Neuron (in vitro differentiated cells): Measurements from ENCODE around the gene TTC38.

Experiments used
- H2AFZ ChIP-seq: one replicate; pipeline ENCODE4 v1.6.1; 2013; ENCODE audit warnings: low read depth, mild to moderate bottlenecking, inconsistent platforms, low read length, moderate library complexity
- H3K27me3 ChIP-seq: one replicate; pipeline ENCODE4 v1.6.1; 2013; ENCODE audit warnings: low read length; ENCODE audit not compliant: insufficient read depth
- H3K36me3 ChIP-seq: one replicate; pipeline ENCODE4 v1.6.1; 2013; ENCODE audit warnings: low read length; ENCODE audit not compliant: insufficient read depth
- H3K4me1 ChIP-seq: one replicate; pipeline ENCODE4 v1.6.1; 2013; ENCODE audit warnings: low read length; ENCODE audit not compliant: insufficient read depth
- H3K4me3 ChIP-seq: 2 replicates; pipeline ENCODE4 v1.5.1; 2013; ENCODE audit warnings: mild to moderate bottlenecking, low read length, moderate library complexity
- H3K9me3 ChIP-seq: one replicate; pipeline ENCODE4 v1.6.1; 2013; ENCODE audit warnings: low read length

TTC38 gene

GRCh38 chr22:46275455-46276122 is 7.8 kb downstream of the TTC38 start:
- no peaks in the 10 kb centered on the region for H3K27me3 ChIP-seq

GRCh38 chr22:46276563-46276962 is 8.8 kb downstream of the TTC38 start:
- Histone ChIP-seq H3K27me3 (no peaks in the 10 kb centered on the region), H3K36me3 (peaks cover 81% of the 10 kb centered on the region), H3K4me3 (no peak overlapping the region), H3K9me3 (peaks cover 10% of the 10 kb centered on the region), H3K4me1 (no peaks in the 10 kb centered on the region), H2AFZ (no peak overlapping the region)

More at GRCh38 chr22:46275455-46276122, 7.8 kb downstream of the TTC38 start:
- Histone ChIP-seq H3K4me3 (no peak overlapping the region), H2AFZ (no peak overlapping the region), H3K4me1 (no peaks in the 10 kb centered on the region), H3K36me3 (peaks cover 72% of the 10 kb centered on the region), H3K9me3 (peaks cover 10% of the 10 kb centered on the region)

GRCh38 chr22:46278656-46279645 is 11.1 kb downstream of the TTC38 start:
- Histone ChIP-seq H2AFZ (no peak overlapping the region), H3K9me3 (peaks cover 10% of the 10 kb centered on the region), H3K4me1 (no peaks in the 10 kb centered on the region), H3K36me3 (peaks cover 79% of the 10 kb centered on the region), H3K27me3 (no peaks in the 10 kb centered on the region), H3K4me3 (no peak overlapping the region)

- Histone ChIP-seq H3K36me3 (peaks cover 79% of the 10 kb centered on the region), H3K4me3 (no peak overlapping the region), H3K9me3 (peaks cover 5% of the 10 kb centered on the region), H3K27me3 (no peaks in the 10 kb centered on the region), H3K4me1 (no peaks in the 10 kb centered on the region), H2AFZ (no peak overlapping the region)
These were observed 12.4 kb downstream of the TTC38 start for GRCh38 chr22:46280063-46280817.

GRCh38 chr22:46280999-46281623 is 13.3 kb downstream of the TTC38 start:
- Histone ChIP-seq H3K4me1 (no peaks in the 10 kb centered on the region), H3K27me3 (no peaks in the 10 kb centered on the region), H3K36me3 (peaks cover 75% of the 10 kb centered on the region), H2AFZ (no peak overlapping the region), H3K4me3 (no peak overlapping the region), H3K9me3 (no peaks in the 10 kb centered on the region)

GRCh38 chr22:46281866-46282678 is 14.3 kb downstream of the TTC38 start:
- Histone ChIP-seq H3K36me3 (peaks cover 72% of the 10 kb centered on the region), H3K27me3 (no peaks in the 10 kb centered on the region), H3K4me1 (no peaks in the 10 kb centered on the region), H3K9me3 (no peaks in the 10 kb centered on the region), H3K4me3 (no peak overlapping the region), H2AFZ (no peak overlapping the region)

GRCh38 chr22:46286006-46286405 is 18.2 kb downstream of the TTC38 start:
- Histone ChIP-seq H3K4me3 (no peak overlapping the region), H3K4me1 (no peaks in the 10 kb centered on the region), H3K9me3 (no peaks in the 10 kb centered on the region), H3K27me3 (no peaks in the 10 kb centered on the region), H2AFZ (no peak overlapping the region), H3K36me3 (peaks cover 39% of the 10 kb centered on the region)

GRCh38 chr22:46286941-46287872 is 19.4 kb downstream of the TTC38 start:
- no peaks in the 10 kb centered on the region for H3K4me1 ChIP-seq
- no peak overlapping the region for H2AFZ ChIP-seq
- H3K27me3 ChIP-seq, result no peaks in the 10 kb centered on the region
- H3K36me3 ChIP-seq, result peaks cover 38% of the 10 kb centered on the region
- no peak overlapping the region for H3K4me3 ChIP-seq
- no peaks in the 10 kb centered on the region for H3K9me3 ChIP-seq

- no peak overlapping the region for H2AFZ ChIP-seq
- no peaks in the 10 kb centered on the region for H3K4me1 ChIP-seq
- H3K27me3 ChIP-seq, result no peaks in the 10 kb centered on the region
- H3K36me3 ChIP-seq, result peaks cover 36% of the 10 kb centered on the region
- H3K9me3 ChIP-seq, result no peaks in the 10 kb centered on the region
- H3K4me3 ChIP-seq, result no peak overlapping the region
These were observed 20.3 kb downstream of the TTC38 start for GRCh38 chr22:46287873-46288751.

- Histone ChIP-seq H3K4me3 (no peak overlapping the region), H3K36me3 (peaks cover 34% of the 10 kb centered on the region), H2AFZ (no peak overlapping the region), H3K9me3 (no peaks in the 10 kb centered on the region), H3K4me1 (peaks cover 7% of the 10 kb centered on the region), H3K27me3 (no peaks in the 10 kb centered on the region)
These were observed 21.0 kb downstream of the TTC38 start for GRCh38 chr22:46288846-46289243.
